GM19193 (cell line): ENCODE measurements around the gene MYO5A.

Experiments
- POLR2A ChIP-seq: IDR thresholded peaks from 4 replicates; pipeline ENCODE4 v1.6.1; 2011; ENCODE audit not compliant: insufficient read depth, insufficient read length; ENCODE audit errors: extremely low read depth

MYO5A gene

GRCh38 chr15:52283281-52283680 is 245.4 kb downstream of the MYO5A start:
- TF ChIP-seq POLR2A, result no peak

- no peak for TF ChIP-seq POLR2A
Observed at GRCh38 chr15:52282418-52282817, 246.3 kb downstream of the MYO5A start.

- TF ChIP-seq POLR2A, result no peak
Observed at GRCh38 chr15:52281085-52282035, 247.3 kb downstream of the MYO5A start.

- TF ChIP-seq POLR2A, result no peak
Observed at GRCh38 chr15:52280326-52281084, 248.2 kb downstream of the MYO5A start.

GRCh38 chr15:52278636-52279367 is 249.9 kb downstream of the MYO5A start:
- no peak for TF ChIP-seq POLR2A

GRCh38 chr15:52278135-52278534 is 250.5 kb downstream of the MYO5A start:
- no peak for TF ChIP-seq POLR2A

- TF ChIP-seq POLR2A, result no peak
Observed at GRCh38 chr15:52277575-52277974, 251.1 kb downstream of the MYO5A start.

GRCh38 chr15:52276256-52276770 is 252.4 kb downstream of the MYO5A start:
- no peak for TF ChIP-seq POLR2A

GRCh38 chr15:52263563-52264282 is 265.0 kb downstream of the MYO5A start:
- no peak for TF ChIP-seq POLR2A

- no peak for TF ChIP-seq POLR2A
Observed at GRCh38 chr15:52262364-52262763, 266.3 kb downstream of the MYO5A start.

GRCh38 chr15:52261498-52262242 is 267.0 kb downstream of the MYO5A start:
- TF ChIP-seq POLR2A, result no peak

GRCh38 chr15:52261026-52261425 is 267.7 kb downstream of the MYO5A start:
- no peak for TF ChIP-seq POLR2A

GRCh38 chr15:52259503-52259902 is 269.2 kb downstream of the MYO5A start:
- TF ChIP-seq POLR2A, result no peak
